Measurements from ENCODE around the gene ALKBH2. TPM values are rescaled to one million over a fixed set of nuclear protein-coding genes. Genes with fewer than 3 reads are reported as not detected.
A peak's percentile ranks its signal among the peaks of the same experiment; 100 is the strongest.

Gene ALKBH2
- total RNA-seq, 4 donors from 2014 or later = 8.7 to 22.5 (median 18.2) TPM

GRCh38 chr12:109127533-109128242, 34.4 kb upstream of the ALKBH2 start:
- ATAC-seq (peak; percentile 22 to 40), DNase-seq (peak; percentile 83 to 89)
- TF ChIP-seq, protein P1, sequence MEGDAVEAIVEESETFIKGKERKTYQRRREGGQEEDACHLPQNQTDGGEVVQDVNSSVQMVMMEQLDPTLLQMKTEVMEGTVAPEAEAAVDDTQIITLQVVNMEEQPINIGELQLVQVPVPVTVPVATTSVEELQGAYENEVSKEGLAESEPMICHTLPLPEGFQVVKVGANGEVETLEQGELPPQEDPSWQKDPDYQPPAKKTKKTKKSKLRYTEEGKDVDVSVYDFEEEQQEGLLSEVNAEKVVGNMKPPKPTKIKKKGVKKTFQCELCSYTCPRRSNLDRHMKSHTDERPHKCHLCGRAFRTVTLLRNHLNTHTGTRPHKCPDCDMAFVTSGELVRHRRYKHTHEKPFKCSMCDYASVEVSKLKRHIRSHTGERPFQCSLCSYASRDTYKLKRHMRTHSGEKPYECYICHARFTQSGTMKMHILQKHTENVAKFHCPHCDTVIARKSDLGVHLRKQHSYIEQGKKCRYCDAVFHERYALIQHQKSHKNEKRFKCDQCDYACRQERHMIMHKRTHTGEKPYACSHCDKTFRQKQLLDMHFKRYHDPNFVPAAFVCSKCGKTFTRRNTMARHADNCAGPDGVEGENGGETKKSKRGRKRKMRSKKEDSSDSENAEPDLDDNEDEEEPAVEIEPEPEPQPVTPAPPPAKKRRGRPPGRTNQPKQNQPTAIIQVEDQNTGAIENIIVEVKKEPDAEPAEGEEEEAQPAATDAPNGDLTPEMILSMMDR (IDR thresholded peaks at IDR 0.05 in 4 of 5, conservative IDR thresholded peaks at IDR 0.05 in 1 of 5) = no peak
- TF ChIP-seq POLR2A (IDR thresholded peaks at IDR 0.05) = peak in 1 of 2 donors; percentile 53
- Histone ChIP-seq H3K27ac (peak overlapping the region; percentile 93 to 99 (median 97)), H3K4me3 (peak overlapping the region in 1 of 4 donors; percentile 78), H3K36me3 (peaks cover 0 to 1% of the 10 kb centered on the region in 2 donors), H3K27me3 (no peaks in the 10 kb centered on the region), H3K9me3 (no peaks in the 10 kb centered on the region), H3K4me1 (peaks cover 68 to 75% of the 10 kb centered on the region in 2 donors)
- in situ Hi-C loops (cut with MboI; ENCODE audit: low sequenced_read_pairs in 4 of 4) (no loop called here), intact Hi-C loops (cut with DNase I; ENCODE audit: low total_unique reads) (no loop called here)

GRCh38 chr12:109126784-109127183, 33.5 kb upstream of the ALKBH2 start:
- in situ Hi-C loops (cut with MboI; ENCODE audit: low sequenced_read_pairs in 4 of 4) = no loop called here
- Histone ChIP-seq H3K9me3 (no peaks in the 10 kb centered on the region), H3K4me3 (peak overlapping the region in 1 of 4 donors; percentile 78), H3K27ac (peak overlapping the region; percentile 93 to 99 (median 97)), H3K4me1 (peaks cover 68 to 76% of the 10 kb centered on the region in 2 donors), H3K36me3 (no peaks in the 10 kb centered on the region), H3K27me3 (no peaks in the 10 kb centered on the region)
- ATAC-seq (no peak), DNase-seq (no peak)
- intact Hi-C loops (cut with DNase I; ENCODE audit: low total_unique reads) = no loop called here
- no peak for TF ChIP-seq POLR2A (IDR thresholded peaks at IDR 0.05)
- TF ChIP-seq, protein P1 (IDR thresholded peaks at IDR 0.05 in 4 of 5, conservative IDR thresholded peaks at IDR 0.05 in 1 of 5) = no peak

- Histone ChIP-seq H3K27ac (peak overlapping the region; percentile 93 to 99 (median 97)), H3K4me1 (peaks cover 73 to 83% of the 10 kb centered on the region in 2 donors), H3K36me3 (no peaks in the 10 kb centered on the region), H3K9me3 (no peaks in the 10 kb centered on the region), H3K4me3 (peak overlapping the region in 1 of 4 donors; percentile 78), H3K27me3 (no peaks in the 10 kb centered on the region)
- intact Hi-C loops (cut with DNase I; ENCODE audit: low total_unique reads) (no loop called here), in situ Hi-C loops (cut with MboI; ENCODE audit: low sequenced_read_pairs in 4 of 4) (no loop called here)
- DNase-seq (no peak), ATAC-seq (no peak)
- TF ChIP-seq, protein P1 (IDR thresholded peaks at IDR 0.05 in 4 of 5, conservative IDR thresholded peaks at IDR 0.05 in 1 of 5) = no peak
- TF ChIP-seq POLR2A (IDR thresholded peaks at IDR 0.05) = no peak
Observed at GRCh38 chr12:109125791-109126190, 32.5 kb upstream of the ALKBH2 start.

DNA sequence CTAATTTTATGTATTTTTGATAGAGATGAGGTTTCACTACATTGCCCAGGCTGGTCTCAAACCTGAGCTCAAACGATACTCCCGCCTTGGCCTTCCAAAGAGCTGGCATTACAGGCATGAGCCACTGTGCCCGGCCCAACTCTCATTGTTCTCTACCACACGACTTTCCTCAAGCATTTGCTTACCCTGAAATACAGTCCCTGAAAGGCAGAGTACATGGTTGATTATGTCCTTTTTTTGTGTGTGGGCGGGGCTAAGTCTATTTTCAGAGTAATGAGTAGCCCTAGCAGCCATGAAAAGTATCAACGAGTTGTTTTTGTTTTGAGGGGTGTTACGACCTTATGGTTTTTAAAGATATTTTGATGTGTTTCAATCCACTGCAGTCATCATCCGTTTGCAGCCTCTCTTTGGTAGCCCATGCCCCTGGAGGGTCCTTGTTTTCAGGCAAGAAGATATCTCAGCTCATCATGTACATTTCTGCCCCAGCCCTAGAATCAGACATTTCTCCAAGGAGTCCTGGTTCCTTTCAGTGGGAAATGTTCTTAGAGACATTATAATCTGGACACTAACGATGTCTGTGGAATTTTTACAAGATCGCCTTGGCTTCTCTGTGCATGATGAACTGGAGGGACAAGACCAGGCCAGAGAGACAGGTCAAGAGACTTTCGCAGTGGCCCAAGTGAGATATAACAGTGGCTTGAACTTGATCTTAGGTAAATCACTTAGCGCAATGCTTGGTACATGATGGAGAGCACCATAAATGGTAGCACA, 31.8 kb upstream of the ALKBH2 start:
- Histone ChIP-seq H3K9me3 (no peaks in the 10 kb centered on the region), H3K36me3 (peaks cover 0 to 1% of the 10 kb centered on the region in 2 donors), H3K4me1 (peaks cover 73 to 81% of the 10 kb centered on the region in 2 donors), H3K27ac (peak overlapping the region; percentile 93 to 99 (median 97)), H3K27me3 (no peaks in the 10 kb centered on the region), H3K4me3 (peak overlapping the region in 3 of 4 donors; percentile 12 to 78 (median 28))
- DNase-seq (peak; percentile 65 to 66), ATAC-seq (peak; percentile 49 to 50)
- intact Hi-C loops (cut with DNase I; ENCODE audit: low total_unique reads) = no loop called here
- TF ChIP-seq POLR2A (IDR thresholded peaks at IDR 0.05) = peak in 1 of 2 donors; percentile 52
- TF ChIP-seq, protein P1 (IDR thresholded peaks at IDR 0.05 in 4 of 5, conservative IDR thresholded peaks at IDR 0.05 in 1 of 5) = no peak
- in situ Hi-C loops (cut with MboI; ENCODE audit: low sequenced_read_pairs in 4 of 4) = loop anchor here in 1 of 4 donors (25.0 kb wide), 1 partner anchor 438 kb away; no protein-coding TSS in a partner anchor

All from gastrocnemius medialis (tissue), 4 donors.